HCT116 (cell line): ENCODE results near the gene PAX9.

ENCODE experiments used
- EGR1 ChIP-seq: IDR thresholded peaks from 2 replicates; pipeline ENCODE4 v1.6.1; 2012; ENCODE audit warnings: low read depth
- EZH2 ChIP-seq: fragments of 200-600 bp; sonication (generic); IDR thresholded peaks from 2 replicates; pipeline ENCODE4 v1.6.1; 2017; ENCODE audit warnings: antibody characterized with exemption, mixed run types
- POLR2A ChIP-seq: IDR thresholded peaks from 2 replicates; pipeline ENCODE4 v1.7.0; 2011; ENCODE audit warnings: borderline replicate concordance; ENCODE audit not compliant: insufficient read depth, insufficient read length; ENCODE audit errors: extremely low read depth
- TF ChIP-seq, protein P1 (sequence below), 3 experiments: fragments of 200-600 bp in 1 of 3; sonication (generic) in 1 of 3; IDR thresholded peaks in 2 of 3; conservative IDR thresholded peaks in 1 of 3; 2 replicates each; pipeline ENCODE4 v1.5.1; 2012 to 2017; ENCODE audit warnings: low read depth in 2 of 3, low read length in 2 of 3, antibody characterized with exemption in 1 of 3, borderline replicate concordance in 1 of 3, control low read depth in 1 of 3, mild to moderate bottlenecking in 1 of 3, mixed read lengths in 1 of 3, mixed run types in 1 of 3, moderate library complexity in 1 of 3; ENCODE audit not compliant: insufficient read depth in 1 of 3
- TF ChIP-seq, protein P2 (sequence below): IDR thresholded peaks from 2 replicates; pipeline ENCODE4 v1.6.1; 2012; ENCODE audit warnings: low read depth

DNA sequence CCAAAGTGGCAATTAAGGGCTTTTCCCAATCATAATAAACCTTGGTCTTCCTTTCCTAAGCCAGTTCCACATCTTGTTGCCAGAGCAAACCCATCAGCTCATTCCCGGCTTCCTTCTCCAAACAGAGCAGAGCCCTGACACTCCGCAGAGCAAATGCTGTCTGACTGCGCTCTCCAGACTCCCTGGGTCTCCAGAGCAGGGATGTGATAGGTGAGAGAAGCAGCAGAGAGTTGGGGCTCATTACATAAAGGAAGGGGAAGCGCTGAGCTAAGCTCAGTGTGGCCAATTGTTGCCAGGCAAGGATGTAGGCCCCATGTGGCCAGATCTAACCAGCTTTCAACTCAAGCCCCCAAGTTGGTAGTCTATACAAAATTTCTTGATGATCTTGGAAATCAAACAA, 36.2 kb upstream of the PAX9 start:
- TF ChIP-seq, protein P1, sequence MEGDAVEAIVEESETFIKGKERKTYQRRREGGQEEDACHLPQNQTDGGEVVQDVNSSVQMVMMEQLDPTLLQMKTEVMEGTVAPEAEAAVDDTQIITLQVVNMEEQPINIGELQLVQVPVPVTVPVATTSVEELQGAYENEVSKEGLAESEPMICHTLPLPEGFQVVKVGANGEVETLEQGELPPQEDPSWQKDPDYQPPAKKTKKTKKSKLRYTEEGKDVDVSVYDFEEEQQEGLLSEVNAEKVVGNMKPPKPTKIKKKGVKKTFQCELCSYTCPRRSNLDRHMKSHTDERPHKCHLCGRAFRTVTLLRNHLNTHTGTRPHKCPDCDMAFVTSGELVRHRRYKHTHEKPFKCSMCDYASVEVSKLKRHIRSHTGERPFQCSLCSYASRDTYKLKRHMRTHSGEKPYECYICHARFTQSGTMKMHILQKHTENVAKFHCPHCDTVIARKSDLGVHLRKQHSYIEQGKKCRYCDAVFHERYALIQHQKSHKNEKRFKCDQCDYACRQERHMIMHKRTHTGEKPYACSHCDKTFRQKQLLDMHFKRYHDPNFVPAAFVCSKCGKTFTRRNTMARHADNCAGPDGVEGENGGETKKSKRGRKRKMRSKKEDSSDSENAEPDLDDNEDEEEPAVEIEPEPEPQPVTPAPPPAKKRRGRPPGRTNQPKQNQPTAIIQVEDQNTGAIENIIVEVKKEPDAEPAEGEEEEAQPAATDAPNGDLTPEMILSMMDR (IDR thresholded peaks at IDR 0.05 in 2 of 3, conservative IDR thresholded peaks at IDR 0.05 in 1 of 3; ENCODE audit: borderline replicate concordance in 1 of 3, insufficient read depth in 1 of 3, low read depth in 2 of 3, low read length in 2 of 3): no peak
- TF ChIP-seq, protein P2, sequence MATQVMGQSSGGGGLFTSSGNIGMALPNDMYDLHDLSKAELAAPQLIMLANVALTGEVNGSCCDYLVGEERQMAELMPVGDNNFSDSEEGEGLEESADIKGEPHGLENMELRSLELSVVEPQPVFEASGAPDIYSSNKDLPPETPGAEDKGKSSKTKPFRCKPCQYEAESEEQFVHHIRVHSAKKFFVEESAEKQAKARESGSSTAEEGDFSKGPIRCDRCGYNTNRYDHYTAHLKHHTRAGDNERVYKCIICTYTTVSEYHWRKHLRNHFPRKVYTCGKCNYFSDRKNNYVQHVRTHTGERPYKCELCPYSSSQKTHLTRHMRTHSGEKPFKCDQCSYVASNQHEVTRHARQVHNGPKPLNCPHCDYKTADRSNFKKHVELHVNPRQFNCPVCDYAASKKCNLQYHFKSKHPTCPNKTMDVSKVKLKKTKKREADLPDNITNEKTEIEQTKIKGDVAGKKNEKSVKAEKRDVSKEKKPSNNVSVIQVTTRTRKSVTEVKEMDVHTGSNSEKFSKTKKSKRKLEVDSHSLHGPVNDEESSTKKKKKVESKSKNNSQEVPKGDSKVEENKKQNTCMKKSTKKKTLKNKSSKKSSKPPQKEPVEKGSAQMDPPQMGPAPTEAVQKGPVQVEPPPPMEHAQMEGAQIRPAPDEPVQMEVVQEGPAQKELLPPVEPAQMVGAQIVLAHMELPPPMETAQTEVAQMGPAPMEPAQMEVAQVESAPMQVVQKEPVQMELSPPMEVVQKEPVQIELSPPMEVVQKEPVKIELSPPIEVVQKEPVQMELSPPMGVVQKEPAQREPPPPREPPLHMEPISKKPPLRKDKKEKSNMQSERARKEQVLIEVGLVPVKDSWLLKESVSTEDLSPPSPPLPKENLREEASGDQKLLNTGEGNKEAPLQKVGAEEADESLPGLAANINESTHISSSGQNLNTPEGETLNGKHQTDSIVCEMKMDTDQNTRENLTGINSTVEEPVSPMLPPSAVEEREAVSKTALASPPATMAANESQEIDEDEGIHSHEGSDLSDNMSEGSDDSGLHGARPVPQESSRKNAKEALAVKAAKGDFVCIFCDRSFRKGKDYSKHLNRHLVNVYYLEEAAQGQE: no peak
- TF ChIP-seq EGR1: no peak
- no peak for TF ChIP-seq POLR2A
- no peak for TF ChIP-seq EZH2
